Fibroblast of upper back skin (primary cell): ENCODE results near the gene DDX56.
"Not testable (repeated sequence)": the region's sequence is repeated elsewhere in the genome, so short reads cannot be mapped to it uniquely, and the experiment has no call there.

ENCODE experiments used
- DNase-seq: peaks from one replicate; pipeline ENCODE4 v3.0.0-alpha.2; 2013

DDX56 gene

DNA sequence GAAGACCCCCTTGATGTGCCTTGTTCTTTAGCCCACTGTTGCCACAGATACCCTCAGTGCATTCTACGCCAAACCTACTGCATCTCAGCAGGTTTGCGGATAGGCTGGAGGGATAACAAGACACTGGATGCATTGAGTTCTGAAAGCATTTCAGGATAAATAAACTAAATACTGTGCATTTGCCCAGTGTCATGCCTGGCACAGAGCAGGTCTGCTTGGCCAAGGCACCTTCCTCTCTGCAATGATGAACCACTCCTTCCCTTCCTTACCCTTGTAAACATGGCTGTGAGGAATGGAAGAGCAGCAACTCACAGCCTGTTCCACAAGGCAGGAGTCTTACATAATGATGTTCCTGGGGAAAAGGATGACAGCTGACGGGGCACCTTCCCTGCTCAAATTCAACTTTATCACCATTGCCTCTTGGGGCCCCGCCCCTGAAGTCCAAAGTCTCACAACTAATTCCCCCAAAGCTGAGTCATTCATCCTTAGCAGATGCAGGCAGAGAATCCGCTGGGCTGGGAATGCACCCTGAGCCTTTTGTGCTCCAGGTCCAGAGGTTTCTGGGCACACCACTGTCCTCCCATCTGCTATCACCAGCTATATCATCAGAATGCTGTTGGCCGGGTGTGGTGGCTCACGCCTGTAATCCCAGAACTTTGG lies 11.6 kb downstream of the DDX56 start:
- DNase-seq = peak; percentile 32

DNA sequence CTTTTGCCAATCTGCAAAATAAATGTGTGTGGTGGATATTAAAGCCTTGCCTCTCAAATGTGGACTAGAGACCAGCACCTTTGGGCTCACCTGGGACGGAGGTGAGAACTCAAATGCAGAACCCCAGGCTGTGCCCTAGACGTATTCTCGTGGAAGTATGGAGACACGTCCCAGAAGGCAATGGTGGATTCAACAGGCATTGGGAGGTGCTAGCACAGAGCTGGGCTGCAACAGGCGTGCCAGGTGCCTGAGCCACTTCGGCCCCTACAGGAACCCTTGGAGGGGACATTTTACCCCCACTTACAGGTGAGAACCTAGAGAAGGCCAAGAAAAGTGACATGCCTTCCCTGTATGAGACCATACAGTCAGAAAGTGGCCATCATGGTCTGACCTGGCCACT lies 12.2 kb downstream of the DDX56 start:
- no peak for DNase-seq

DNA sequence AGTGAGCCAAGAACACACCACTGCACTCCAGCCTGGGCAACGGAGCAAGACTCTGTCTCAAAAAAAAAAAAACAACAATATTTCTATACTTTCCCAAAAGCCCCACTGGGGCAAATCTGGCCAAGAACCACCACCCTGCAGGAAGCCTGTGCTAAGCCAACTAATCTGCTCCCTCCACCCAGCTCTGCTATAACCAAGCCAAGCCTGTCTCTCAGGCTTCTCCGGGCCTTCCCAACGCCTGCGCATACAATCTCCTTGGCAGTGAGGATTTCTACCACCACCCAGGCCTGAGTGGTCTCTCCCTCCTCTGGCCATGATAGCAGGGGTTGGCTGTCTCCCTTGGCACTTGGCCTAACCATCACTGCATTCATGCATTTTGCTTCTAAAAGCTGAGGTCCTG lies 14.2 kb downstream of the DDX56 start:
- DNase-seq = no peak

DNA sequence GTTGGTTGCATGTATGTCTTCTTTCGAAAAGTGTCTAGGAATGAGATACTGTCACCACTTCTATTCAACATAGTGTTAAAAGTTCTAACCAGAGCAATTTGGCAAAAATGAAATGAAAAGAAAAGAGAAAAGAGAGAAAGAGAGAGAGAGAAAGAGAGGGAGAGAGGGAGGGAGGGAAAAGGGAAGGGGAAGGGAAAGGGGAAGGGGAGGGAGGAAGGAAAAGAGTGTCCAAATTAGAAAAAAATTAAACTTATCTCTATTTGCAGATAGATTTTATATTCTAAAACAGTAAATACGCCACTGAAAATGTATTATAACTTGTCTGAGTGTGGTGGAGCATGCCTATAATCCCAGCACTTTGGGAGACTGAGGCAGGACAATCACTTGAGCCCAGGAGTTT lies 16.2 kb downstream of the DDX56 start:
- DNase-seq = no peak

DNA sequence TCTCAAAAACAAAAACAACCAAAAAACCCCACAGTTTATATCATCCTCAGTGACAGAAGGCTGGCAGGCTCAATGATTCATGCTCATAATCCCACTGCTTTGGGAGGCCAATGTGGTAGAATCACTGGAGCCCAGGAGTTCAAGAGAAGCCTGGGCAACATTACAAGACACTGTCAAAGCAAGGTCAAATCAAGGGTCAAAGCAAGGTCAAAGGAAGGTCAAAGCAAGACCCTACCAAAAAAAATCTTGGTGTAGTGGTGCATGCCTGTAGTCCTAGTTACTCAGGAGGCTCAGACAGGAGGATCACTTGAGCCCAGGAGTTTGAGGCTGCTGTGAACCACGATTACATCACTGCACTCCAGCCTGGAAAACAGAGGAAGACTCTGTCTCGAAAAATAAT lies 18.4 kb downstream of the DDX56 start:
- no peak for DNase-seq

DNA sequence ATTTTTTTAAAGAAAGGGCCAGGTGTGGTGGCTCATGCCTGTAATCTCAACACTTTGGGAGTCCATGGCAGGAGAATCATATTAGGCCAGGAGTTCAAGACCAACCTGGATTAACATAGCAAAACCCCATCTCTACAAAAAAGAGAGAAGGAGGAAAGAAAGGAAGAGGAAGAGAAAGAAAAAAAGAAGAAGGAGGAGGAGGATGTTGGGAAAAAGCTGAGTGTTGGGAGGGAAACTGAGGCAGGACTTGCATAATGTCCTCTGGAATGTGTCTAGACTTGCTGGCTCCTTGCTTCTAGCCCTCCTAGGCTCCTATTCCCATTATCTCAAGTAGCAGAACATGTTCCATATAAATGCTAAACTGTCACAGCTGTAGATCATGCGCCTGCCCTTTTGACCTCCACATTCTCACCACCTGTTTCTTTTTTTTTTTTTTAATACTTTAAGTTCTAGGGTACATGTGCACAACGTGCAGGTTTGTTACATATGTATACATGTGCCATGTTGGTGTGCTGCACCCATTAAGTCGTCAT lies 21.2 kb downstream of the DDX56 start:
- DNase-seq = not testable (repeated sequence)

DNA sequence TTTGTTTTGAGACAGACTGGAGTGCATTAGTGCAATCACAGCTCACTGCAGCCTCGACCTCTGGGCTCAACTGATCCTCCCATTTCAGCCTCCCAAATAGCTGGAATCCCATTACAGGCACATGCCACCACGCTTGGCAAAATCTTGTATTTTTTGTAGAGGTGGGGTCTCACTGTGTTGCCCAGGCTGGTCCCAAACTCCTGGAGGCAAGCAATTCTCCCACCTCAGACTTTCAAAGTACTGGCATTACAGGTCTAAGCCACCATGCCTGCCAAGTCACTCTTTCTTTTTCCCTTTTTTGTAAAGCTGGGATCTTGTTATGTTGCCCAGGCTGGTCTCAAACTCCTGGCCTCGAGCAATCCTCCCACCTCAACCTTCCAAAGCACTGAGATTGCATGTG lies 24.3 kb downstream of the DDX56 start:
- DNase-seq = no peak

DNA sequence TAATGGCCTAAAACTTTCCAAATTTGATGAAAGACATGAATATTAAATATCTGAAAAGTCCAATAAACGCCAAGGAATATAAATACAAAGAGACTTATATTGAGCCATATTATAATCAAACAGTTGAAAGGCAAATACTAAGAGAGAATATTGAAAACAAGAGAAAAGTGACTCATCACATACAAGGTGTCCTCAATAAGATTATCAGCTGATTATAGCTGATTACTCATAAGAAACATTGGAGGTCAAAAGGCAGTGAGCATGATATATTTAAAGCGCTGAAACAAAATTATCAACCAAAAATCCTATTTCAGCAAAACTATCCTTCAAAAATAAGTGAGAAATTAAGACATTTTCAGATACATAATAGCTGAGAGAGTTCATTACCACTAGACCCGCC lies 24.8 kb downstream of the DDX56 start:
- DNase-seq = no peak

DNA sequence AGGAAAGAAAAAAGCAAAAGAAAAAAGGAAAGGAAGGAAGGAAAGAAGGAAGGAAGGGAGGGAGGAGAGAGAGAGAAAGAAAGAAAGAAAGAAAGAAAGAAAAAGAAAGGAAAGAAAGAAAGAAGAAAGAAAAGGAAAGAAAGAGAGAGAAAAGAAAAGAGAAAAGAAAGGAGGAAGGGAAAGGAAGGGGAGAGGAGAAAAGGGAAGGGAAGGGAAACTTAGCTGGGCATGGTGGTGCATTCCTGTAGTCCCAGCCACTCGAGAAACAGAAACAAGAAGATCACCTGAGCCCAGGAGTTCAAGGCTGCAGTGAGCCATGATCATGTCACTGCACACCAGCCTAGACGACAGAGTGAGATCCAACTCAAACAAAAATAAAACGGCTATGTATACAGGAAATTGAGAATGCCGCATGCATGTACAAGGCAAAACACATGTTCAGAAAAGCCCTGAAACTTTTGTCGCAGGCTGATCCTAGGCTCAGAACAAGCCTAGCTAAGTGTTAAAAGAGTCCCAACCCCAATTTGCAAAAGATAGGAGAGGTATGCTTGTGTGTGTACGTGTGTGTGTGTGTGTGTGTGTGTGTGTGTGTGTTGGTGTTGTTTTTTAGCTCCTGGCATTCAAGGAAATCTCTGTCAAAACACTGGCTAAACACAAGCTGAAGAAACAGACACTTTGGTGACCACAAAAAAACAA lies 26.0 kb downstream of the DDX56 start:
- no peak for DNase-seq

DNA sequence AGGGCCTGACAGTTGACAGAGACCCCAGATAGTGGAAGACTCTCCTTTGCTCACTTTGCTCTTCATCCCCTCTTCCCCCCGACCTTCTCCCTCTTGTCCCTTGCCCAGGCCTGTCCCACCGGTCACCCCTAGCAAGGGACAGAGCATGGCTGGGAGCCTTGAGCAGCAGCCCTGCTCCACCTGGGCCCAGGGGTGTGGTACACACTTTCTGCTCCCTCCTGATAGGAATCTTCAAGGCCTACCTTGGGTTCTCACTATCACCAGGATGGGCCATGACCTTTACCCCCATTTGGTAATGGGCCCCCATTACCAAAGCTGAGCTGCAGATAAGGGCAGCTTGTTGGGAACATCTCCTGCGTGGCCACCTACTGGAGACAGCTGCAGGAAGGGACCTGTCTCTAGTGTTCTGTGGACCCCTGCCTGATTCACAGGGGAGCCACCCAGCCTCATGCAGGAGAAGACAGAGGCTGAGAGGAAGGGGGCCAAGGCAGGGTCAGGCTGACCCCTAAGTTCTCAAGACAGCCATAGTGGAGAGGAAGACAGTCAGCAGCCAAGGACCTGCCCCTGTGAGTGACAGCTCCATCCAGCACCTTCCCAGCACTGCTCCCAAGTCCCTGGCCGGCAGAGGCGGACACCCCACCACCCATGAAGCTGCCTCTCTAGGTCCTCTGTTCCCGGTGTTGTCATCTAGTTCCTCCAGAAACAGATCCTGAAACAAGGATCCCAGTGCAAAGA lies 31.7 kb downstream of the DDX56 start:
- no peak for DNase-seq

DNA sequence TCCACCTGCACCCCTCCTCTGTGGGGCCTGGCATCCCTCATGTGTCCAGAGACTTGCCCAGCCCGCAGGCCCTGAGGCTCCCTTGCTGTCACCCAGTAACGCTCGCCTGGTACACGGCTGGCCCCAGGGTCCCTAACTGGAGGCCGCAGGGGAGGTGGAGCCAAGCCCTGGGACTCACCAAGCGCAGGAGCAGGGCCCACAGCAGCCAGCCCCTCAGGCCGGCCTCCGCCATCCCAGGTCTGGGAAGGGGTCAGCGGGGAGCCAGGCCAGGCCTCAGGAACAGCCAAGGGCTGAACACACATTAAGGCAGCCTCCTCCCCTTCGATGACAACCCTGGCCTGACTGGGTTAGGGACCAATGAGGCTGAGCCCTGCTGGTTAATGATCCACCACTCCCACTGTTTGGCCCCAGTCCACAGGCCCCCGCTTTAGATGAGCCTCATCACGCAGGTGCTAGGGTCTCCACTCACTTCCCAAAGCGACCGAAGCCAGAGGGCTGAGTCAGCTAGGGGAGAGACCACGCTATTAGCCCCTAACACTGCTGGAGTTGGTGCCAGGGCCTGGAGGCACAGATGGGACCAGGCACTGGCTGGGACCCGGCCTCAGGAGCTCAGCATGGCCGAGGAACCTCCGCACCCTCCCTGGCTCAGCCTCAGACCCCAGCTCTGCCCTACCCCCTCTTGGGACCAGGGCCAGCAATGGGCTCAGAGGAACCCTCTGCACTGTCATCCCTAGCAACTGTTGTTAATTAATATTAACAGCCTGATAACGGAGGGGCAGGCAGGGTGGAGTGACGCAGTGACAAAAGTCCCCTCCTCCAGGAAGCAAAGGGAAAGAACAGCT lies 32.5 kb downstream of the DDX56 start, which contains the start of gene NPC1L1:
TSS of gene NPC1L1 (minus strand) at position 303 of the 842 bp plus-strand sequence. CDS start at position 232, 71 bp downstream.
- no peak for DNase-seq

DNA sequence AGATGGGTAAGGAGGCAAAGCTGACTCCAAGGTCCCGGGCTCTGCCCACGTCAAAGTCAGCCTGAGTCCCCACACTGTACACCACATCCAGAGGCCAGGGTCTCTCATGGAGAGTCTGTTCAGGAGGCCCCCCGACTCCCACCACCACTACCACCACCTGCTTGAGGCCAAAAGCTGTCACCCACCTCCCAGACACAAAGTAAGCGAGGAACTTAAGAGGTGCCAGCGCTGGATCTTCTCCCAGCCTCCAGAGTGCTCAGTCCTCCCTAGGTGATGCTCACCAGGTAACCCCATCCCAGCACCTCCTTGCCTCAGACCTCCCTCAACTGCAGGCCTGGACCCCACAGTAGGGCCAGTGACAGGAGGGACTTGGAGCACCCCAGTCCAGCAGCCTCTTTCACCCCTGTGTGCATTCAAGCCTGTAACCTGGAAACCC lies 33.1 kb downstream of the DDX56 start:
- DNase-seq = no peak

DNA sequence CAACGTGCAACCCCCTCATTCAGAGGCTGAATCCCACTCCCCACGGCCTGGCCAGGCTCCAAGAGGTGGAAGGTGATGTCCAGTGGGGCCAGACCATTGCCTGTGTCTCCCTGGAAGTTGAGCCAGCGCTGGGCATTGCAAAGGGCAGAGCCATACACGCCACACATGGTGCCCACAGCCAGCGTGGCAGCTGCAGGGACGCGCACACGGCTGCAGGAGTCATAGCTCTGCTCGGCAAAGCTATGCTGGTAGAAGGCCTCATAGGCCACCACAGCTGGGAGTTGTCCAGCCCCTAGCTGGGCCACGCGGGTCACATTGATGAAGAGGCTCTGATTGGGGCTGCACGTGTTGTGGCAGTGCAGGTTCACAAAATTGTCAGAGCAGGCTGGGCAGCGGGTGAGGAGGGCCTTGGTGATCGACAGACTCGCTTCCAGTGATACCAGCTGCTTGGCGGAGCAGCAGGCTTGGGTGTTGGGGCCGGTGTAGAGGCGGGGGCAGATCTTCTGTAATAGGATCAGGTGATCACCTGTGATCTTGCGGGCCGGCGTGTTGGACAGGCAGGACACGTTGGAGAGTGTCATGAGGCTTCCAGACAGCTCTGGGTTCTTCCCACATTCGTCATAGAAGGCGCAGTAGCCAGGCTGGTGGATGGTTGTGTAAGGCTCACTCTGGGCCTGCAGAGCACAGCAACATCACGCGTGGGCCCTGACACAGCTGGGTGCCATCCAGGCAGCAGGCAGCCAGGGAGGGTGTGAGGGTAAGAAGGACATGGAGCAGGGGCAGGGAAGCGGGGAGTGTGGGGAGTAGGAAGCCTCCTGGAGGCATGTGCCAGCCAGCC lies 33.8 kb downstream of the DDX56 start:
- DNase-seq = no peak

DNA sequence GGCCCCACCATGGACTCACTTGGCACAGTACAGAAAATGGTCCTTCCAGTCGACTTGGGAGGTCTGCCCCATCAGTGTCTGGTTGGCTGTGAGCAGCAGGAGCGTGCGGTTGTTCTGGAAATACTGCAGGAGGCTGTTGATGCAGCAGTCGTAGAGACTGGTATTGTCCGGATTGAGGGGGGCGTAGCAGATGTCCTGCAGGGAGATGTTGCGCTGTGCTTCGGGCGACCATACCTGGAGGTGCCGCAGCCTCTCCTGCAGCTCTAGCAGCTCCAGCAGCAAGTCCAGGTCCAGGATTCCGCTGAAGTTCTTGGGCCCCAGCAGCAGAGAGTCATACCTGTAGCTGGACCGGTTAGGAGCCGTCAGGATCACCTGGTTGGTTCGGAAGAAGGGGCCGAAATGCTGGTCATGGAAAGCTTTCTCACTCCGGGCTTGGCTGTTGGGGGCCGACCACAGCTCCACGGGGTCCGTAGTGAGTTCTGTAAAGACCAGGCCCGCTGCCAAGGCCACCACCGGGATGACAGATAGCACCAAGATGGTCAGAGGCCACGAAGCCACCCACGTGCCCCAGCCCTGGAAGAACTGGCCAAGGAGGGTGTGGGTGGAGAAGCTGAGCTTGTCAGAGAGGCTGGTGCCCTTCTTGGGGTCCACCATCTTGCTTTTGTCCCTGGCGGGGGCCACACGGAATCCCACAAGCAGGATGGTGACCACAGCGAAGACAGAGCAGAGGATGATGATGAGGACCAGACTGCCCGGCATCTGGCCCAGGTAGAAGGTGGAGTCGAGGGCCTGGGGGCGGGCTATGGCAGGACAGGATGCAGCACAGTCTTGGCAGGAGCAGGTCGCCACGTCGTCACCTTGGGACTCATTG lies 34.7 kb downstream of the DDX56 start:
- no peak for DNase-seq

DNA sequence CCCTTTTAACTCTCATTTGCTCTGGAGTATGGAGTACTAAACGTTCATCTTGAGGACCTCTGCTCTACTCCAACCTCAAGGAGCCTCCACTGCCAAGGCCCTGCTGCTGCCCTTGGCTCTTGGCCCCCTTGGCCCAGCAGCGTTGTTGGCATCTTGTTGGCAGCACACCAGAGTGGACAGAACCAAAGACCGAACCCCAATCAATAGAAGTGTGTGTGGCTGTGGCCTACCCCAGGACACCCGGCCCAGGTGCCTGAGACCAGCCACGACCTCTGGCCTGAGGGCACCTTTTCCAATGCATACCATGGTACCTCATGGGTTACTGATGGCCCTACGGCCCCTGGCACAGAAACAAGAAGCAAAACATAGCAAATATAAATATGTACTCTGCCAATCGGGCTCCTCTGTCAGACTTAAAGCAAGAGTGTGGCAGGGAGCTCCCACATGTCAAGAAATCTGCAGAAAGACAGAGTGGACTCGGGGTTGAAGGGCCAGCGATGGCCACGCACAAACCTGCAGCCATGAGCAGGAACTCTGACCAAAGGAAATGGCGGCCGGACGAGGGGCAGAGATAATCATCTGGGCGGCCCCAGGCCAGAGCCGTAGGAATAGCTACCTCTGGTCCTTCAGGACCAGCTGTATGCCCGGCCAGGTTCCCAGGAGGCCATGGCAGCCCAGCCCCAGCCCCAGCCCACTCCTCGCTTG lies 35.5 kb downstream of the DDX56 start:
- DNase-seq = no peak

DNA sequence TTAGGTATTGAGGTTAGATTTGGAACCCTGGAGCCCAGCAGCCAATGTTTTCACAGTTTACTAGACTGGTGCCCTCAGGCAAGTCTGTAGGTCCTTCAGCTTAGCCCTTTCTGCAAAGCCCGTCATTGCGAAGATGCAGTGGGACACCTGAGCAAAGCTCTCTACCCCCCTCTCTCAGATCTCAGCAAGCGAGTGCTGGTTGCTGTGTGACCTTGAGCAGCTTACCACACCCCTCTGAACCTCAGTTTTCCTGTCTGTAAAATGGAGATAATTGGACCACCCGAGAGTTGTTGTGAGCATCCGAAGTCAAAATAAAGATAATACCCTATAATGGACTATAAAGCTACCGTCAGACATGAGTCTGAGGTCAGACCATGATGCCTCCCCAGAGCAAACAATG lies 36.3 kb downstream of the DDX56 start:
- DNase-seq = no peak

DNA sequence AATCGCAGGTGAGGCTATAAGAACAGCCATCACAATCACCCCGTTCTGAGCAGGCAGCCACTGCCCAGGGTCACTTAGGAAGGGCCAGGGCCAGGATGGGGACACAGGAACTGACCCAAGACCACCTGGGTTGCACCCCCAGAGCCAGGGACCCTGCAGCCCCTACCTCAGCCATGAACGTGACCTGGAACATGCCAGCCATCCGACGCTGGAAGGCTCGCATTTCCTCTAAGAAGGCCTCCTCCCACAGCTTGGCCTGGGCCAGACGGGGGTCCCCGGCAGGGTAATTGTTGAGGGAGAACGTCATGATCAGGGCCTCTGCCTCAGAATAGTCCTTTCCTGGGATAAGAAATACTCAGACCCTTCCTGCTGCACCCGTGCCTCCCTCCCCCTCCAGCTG lies 37.6 kb downstream of the DDX56 start:
- DNase-seq = no peak

DNA sequence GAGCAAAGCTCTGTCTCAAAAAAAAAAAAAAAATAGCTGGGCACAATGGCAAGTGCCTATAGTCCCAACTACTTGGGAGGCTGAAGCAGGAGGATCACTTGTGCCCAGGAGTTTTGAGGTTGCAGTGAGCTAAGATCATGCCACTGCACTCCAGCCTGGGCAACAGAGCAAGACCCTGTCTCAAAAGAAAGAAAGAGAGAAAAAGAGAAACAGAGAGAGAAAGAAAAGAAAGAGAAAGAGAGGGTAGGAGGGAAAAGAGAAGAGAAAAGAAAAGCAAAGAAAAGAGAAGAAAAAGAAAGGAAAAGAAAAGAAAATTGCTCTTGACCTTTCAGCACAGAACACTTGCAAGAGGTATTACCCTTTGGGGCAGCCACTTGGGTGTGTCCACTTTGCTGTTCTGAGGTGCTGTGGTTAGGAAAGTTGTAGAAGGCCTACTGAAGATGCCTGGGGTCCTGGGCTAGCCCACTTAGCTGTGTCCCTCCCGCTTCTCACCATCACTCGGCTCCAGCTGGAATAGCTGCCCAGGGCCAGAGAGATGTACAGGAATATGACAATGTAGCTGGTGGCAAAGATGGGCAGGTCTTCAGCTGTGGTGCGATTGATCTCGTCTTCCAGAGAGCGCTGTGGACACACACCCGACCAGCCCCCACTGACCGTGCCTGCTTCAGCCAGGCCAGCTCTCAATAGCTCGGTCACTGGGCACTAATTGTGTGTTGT lies 38.2 kb downstream of the DDX56 start:
- no peak for DNase-seq

DNA sequence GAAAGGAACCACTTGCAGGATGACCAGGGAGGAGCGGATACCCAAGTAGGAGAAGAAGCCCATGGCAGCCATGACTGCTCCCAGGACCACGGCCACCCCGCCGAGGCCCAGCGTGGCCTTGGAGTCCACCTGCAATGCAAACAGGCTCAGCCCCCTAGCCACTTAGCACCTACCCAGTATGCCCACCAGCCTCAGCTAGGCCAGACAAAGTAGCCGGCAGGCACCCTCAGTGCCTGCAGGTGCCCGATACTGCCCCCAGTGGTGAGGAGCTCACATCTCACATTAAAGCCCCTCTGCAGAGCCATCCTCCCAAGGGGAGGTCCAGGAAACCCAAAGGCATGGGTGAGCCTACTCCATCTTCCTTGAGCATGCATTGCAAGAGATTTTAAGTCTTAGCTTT lies 39.2 kb downstream of the DDX56 start:
- DNase-seq = peak; percentile 24
